HEK293T (cell line): Measurements from ENCODE around the gene ATP5MK.
"Not testable (repeated sequence)": the region's sequence is repeated elsewhere in the genome, so short reads cannot be mapped to it uniquely, and the experiment has no call there.

ENCODE experiments used
- CTCF ChIA-PET: fragments of 350-600 bp; formaldehyde crosslinking; extraction: SDS; loops from one replicate; lab custom pipeline; 2021; ENCODE audit warnings: antibody characterized with exemption, inconsistent platforms; lab: Yijun Ruan, JAX
- POLR2A ChIA-PET: fragments of 350-600 bp; formaldehyde crosslinking; extraction: SDS; loops from one replicate; lab custom pipeline; 2020; ENCODE audit warnings: antibody characterized with exemption, inconsistent platforms; lab: Yijun Ruan, JAX
- DNase-seq: peaks from one replicate; pipeline ENCODE4 v3.0.0; 2012; ENCODE audit warnings: mixed read lengths; ENCODE audit errors: extremely low spot score
- ARNT ChIP-seq: fragments of 450-650 bp; IDR thresholded peaks from 2 replicates; pipeline ENCODE4 v1.6.1; 2017; ENCODE audit warnings: mild to moderate bottlenecking
- BHLHE40 ChIP-seq: fragments of 450-650 bp; IDR thresholded peaks from 2 replicates; pipeline ENCODE4 v1.6.1; 2016; ENCODE audit warnings: mild to moderate bottlenecking, moderate library complexity, borderline replicate concordance
- CTBP1 ChIP-seq: fragments of 450-650 bp; IDR thresholded peaks from 2 replicates; pipeline ENCODE4 v1.6.1; 2016; ENCODE audit warnings: borderline replicate concordance
- ELF4 ChIP-seq: fragments of 450-650 bp; IDR thresholded peaks from 2 replicates; pipeline ENCODE4 v1.6.1; 2017; ENCODE audit warnings: antibody characterized with exemption
- FOXA1 ChIP-seq: fragments of 450-650 bp; IDR thresholded peaks from 2 replicates; pipeline ENCODE4 v1.6.1; 2016; ENCODE audit warnings: mild to moderate bottlenecking
- FOXM1 ChIP-seq: fragments of 450-650 bp; IDR thresholded peaks from 2 replicates; pipeline ENCODE4 v1.6.1; 2017; ENCODE audit warnings: mild to moderate bottlenecking, borderline replicate concordance
- HDGF ChIP-seq: fragments of 450-650 bp; IDR thresholded peaks from 2 replicates; pipeline ENCODE4 v1.6.1; 2017; ENCODE audit warnings: antibody characterized with exemption, borderline replicate concordance
- L3MBTL2 ChIP-seq: fragments of 450-650 bp; conservative IDR thresholded peaks from 2 replicates; pipeline ENCODE4 v1.6.1; 2016; ENCODE audit warnings: mild to moderate bottlenecking
- NFRKB ChIP-seq: fragments of 450-650 bp; IDR thresholded peaks from 2 replicates; pipeline ENCODE4 v1.6.1; 2016; ENCODE audit warnings: mild to moderate bottlenecking, moderate library complexity
- SP1 ChIP-seq: fragments of 450-650 bp; IDR thresholded peaks from 2 replicates; pipeline ENCODE4 v1.6.1; 2017
- SUZ12 ChIP-seq: fragments of 450-650 bp; IDR thresholded peaks from 2 replicates; pipeline ENCODE4 v1.6.1; 2016; ENCODE audit warnings: mild to moderate bottlenecking
- TARDBP ChIP-seq: fragments of 450-650 bp; IDR thresholded peaks from 2 replicates; pipeline ENCODE4 v1.6.1; 2016
- ZNF384 ChIP-seq: fragments of 450-650 bp; IDR thresholded peaks from 2 replicates; pipeline ENCODE4 v1.6.1; 2016

The ATP5MK gene

GRCh38 chr10:103355906-103356599, 40.2 kb downstream of the ATP5MK start:
- CTCF ChIA-PET, result no interaction called here
- POLR2A ChIA-PET, result interaction anchor here (1.3 kb wide), 1 partner anchor 12 kb away, joined by 5 read pairs; the partner anchor contains the start of gene TAF5
- TF ChIP-seq TARDBP (no peak), FOXM1 (no peak), ZNF384 (no peak), SUZ12 (no peak), CTBP1 (no peak), FOXA1 (no peak)
- DNase-seq, result no peak

DNA sequence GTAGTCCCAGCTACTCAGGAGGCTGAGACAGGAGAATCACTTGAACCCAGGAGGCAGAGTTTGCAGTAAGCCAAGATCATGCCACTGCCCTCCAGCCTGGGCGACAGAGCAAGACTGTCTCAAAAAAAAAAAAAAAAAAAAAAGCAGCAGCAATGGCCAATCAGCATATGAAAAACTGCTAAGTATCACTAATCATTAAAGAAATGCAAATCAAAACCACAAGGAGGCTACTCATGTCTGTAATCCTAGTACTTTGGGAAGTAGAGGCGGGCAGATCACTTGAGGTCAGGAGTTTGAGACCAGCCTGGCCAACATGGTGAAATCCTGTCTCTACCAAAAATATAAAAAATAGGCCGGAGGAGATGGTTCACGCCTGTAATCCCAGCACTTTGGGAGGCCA, 41.7 kb downstream of the ATP5MK start:
- DNase-seq, CTCF ChIA-PET: not testable (repeated sequence)
- POLR2A ChIA-PET, result interaction anchor here (1.6 kb wide), 1 partner anchor 13 kb away, joined by 3 read pairs; the partner anchor contains the start of gene TAF5

GRCh38 chr10:103353281-103353680, 43.0 kb downstream of the ATP5MK start:
- DNase-seq, result peak; percentile 24
- ChIA-PET POLR2A (interaction anchor here (0.7 to 1.6 kb wide), 2 partner anchors 14 to 35 kb away, joined by 3 to 4 read pairs; partner anchors contain the start of gene TAF5), CTCF (interaction anchor here (0.7 kb wide), 1 partner anchor 16 kb away, joined by 4 read pairs; no protein-coding TSS in a partner anchor)
- TF ChIP-seq ELF4 (no peak), HDGF (no peak), ARNT (no peak), FOXA1 (no peak), NFRKB (no peak), SUZ12 (no peak), L3MBTL2 (no peak), BHLHE40 (no peak)

DNA sequence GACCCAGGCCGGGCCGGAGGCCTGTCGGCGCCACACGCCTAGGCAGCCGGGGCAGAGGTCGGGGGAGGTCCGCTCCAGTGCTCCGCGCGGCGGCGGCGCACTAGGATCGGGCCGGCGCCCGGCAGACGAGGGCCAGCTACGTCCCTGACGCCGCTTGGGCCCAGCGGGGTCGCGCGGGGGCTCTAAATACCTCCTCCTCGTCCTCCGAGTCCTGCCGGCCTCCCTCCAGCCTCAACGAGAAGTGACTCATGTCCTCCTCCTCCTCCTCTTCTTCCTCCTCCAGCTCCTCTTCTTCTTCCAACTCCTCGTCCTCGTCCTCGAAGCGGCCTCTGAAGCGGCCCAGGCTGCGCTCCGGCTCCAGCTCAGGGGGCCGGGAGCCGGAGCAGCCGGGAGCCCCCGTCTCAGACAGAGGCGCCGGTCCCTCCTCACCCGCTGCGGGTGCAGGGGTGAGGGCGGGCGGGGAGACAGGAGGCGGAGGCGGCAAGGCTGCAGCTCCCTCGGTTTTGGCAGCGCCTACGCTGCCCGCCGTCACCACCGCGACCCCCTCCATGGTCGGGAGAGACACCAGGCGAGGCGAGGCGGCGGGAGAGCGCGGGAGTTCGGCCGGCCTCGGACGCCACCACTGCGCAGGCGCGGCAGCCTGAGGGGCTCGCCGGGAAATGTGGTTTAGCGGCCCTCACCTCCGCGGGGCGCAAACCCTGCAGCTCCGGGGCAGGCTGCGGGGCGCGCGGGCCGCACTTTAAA, 45.6 kb downstream of the ATP5MK start, which contains the start of gene PCGF6:
Gene PCGF6, minus strand, starts transcription at position 624 of the 744 bp plus-strand sequence. Its CDS starts 74 bp downstream, at position 550.
- DNase-seq, result peak; percentile 98
- TF ChIP-seq ZNF384, result no peak
- TF ChIP-seq L3MBTL2, result peak; percentile 91
- POLR2A ChIA-PET, result interaction anchor here (1.0 to 3.9 kb wide), 6 partner anchors 17 to 45 kb away, joined by 3 to 31 read pairs (median 3); partner anchors contain the start of genes ATP5MK, PDCD11 and TAF5
- CTCF ChIA-PET, result no interaction called here

DNA sequence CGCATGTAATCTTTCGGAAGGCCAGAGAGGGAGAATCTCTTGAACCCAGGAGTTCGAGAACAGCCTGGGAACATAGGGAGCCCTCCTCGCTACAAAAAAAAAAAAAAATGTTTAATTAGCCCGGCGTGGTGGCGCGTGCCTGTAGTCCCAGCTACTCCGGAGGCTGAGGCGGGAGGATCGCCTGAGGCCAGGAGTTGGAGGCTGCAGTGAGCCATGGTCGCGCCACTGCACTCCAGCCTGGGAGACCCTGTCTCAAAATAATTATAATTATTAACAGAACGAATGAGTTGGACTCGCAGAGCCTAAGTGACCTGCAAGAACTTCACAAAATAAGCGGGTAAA, 46.1 kb downstream of the ATP5MK start:
- CTCF ChIA-PET, result no interaction called here
- no peak for DNase-seq
- POLR2A ChIA-PET, result interaction anchor here (1.0 to 3.9 kb wide), 4 partner anchors 17 to 46 kb away, joined by 3 to 31 read pairs (median 4); partner anchors contain the start of genes ATP5MK, PDCD11 and TAF5
- TF ChIP-seq TARDBP (no peak), SP1 (no peak), NFRKB (no peak), HDGF (no peak), L3MBTL2 (0 out of 2 replicates have a peak, but pooled peaks have one; percentile 4)
